H1 (cell line): ENCODE measurements around the gene TPPP2. TPM values are rescaled to one million over a fixed set of nuclear protein-coding genes. Genes with fewer than 3 reads are reported as not detected.

Source experiments
- CTCF ChIA-PET: fragments of 300-600 bp; sonication (Branson Sonifier 250); formaldehyde crosslinking; loops from one replicate; lab custom pipeline; 2021; ENCODE audit not compliant: partially characterized antibody; lab: Charles Lee
- POLR2A ChIA-PET: fragments of 300-600 bp; sonication (Branson Sonifier 250); formaldehyde crosslinking; loops from one replicate; lab custom pipeline; 2021; ENCODE audit warnings: inconsistent platforms; ENCODE audit not compliant: partially characterized antibody; lab: Charles Lee
- DNase-seq, 2 experiments: peaks; one replicate each; pipeline versions ENCODE4 v3.0.0 to v3.0.0-alpha.2; 2010 to 2022; ENCODE audit warnings: low spot score in 2 of 2, low read depth in 1 of 2, mixed read lengths in 1 of 2
- FAIRE-seq: peaks from 2 replicates; lab custom pipeline; 2011; peaks lifted over from hg19 to GRCh38; lab: Jason Lieb, UNC
- H2AFZ ChIP-seq: 2 replicates; pipeline ENCODE4 v1.8.1; 2012; ENCODE audit warnings: low read length, inconsistent platforms
- H2AK5ac ChIP-seq: 2 replicates; pipeline ENCODE4 v1.6.1; 2013; ENCODE audit warnings: low read depth, low read length
- H2BK120ac ChIP-seq: replicated peaks from 2 replicates; pipeline ENCODE3; 2013; ENCODE audit warnings: low read depth, low read length, inconsistent platforms
- H2BK12ac ChIP-seq: 2 replicates; pipeline ENCODE4 v1.6.1; 2013; ENCODE audit warnings: low read depth, low read length
- H2BK15ac ChIP-seq: 2 replicates; pipeline ENCODE4 v1.6.1; 2013; ENCODE audit warnings: low read length
- H2BK20ac ChIP-seq: 2 replicates; pipeline ENCODE4 v1.6.1; 2013; ENCODE audit warnings: low read length
- H2BK5ac ChIP-seq: 2 replicates; pipeline ENCODE4 v1.6.1; 2013; ENCODE audit warnings: low read depth, low read length
- H3K14ac ChIP-seq: 2 replicates; pipeline ENCODE4 v1.6.1; 2013; ENCODE audit warnings: inconsistent platforms; ENCODE audit not compliant: insufficient read length
- H3K18ac ChIP-seq: 2 replicates; pipeline ENCODE4 v1.6.1; 2013; ENCODE audit warnings: low read length; ENCODE audit errors: extremely low read depth
- H3K23ac ChIP-seq: 2 replicates; pipeline ENCODE4 v1.6.1; 2013; ENCODE audit warnings: inconsistent platforms; ENCODE audit not compliant: insufficient read length
- H3K23me2 ChIP-seq: 2 replicates; pipeline ENCODE4 v1.6.1; 2013; ENCODE audit warnings: low read depth, low read length
- H3K27ac ChIP-seq: 2 replicates; pipeline ENCODE4 v1.6.1; 2011; ENCODE audit warnings: low read depth, low read length, inconsistent platforms
- H3K27me3 ChIP-seq, 4 experiments: replicated peaks in 1 of 4; 1 replicate in 1 of 4; 2 replicates in 3 of 4; pipeline versions ENCODE4 v1.6.1 to v1.8.1; 2011 to 2013; ENCODE audit warnings: low read length in 3 of 4, mild to moderate bottlenecking in 3 of 4, inconsistent platforms in 2 of 4, mixed read lengths in 2 of 4, moderate library complexity in 1 of 4; ENCODE audit not compliant: control insufficient read depth in 3 of 4, insufficient read depth in 3 of 4; ENCODE audit errors: extremely low read depth in 1 of 4
- H3K36me3 ChIP-seq, 4 experiments: 2 replicates each; pipeline versions ENCODE4 v1.6.1 to v1.8.1; 2011 to 2013; ENCODE audit warnings: mild to moderate bottlenecking in 4 of 4, low read length in 3 of 4, moderate library complexity in 2 of 4, control low read depth in 1 of 4, inconsistent platforms in 1 of 4; ENCODE audit not compliant: insufficient read depth in 4 of 4, control insufficient read depth in 2 of 4
- H3K4ac ChIP-seq: replicated peaks from 2 replicates; pipeline ENCODE3; 2013; ENCODE audit warnings: low read length, low read depth, mixed read lengths, inconsistent platforms; ENCODE audit not compliant: insufficient read length
- H3K4me1 ChIP-seq, 4 experiments: replicated peaks in 1 of 4; 1 replicate in 1 of 4; 2 replicates in 3 of 4; pipeline versions ENCODE4 v1.6.1 to v1.8.1; 2011 to 2013; ENCODE audit warnings: low read length in 3 of 4, inconsistent platforms in 2 of 4, mixed read lengths in 1 of 4; ENCODE audit not compliant: insufficient read depth in 4 of 4, control insufficient read depth in 3 of 4
- H3K4me2 ChIP-seq, 2 experiments: 2 replicates each; pipeline versions ENCODE4 v1.6.1 to v1.8.1; 2011 to 2013; ENCODE audit warnings: low read depth in 2 of 2, low read length in 2 of 2, control low read depth in 1 of 2, inconsistent platforms in 1 of 2, mild to moderate bottlenecking in 1 of 2; ENCODE audit not compliant: insufficient read depth in 1 of 2
- H3K4me3 ChIP-seq, 4 experiments: fragments of 200-600, 300-600 bp in 1 of 4; sonication (generic), shearing (Covaris generic), sonication (Bioruptor Twin) in 1 of 4; 2 replicates each; pipeline versions ENCODE4 v1.5.1 to v1.8.1; 2011 to 2016; ENCODE audit warnings: low read length in 4 of 4, low read depth in 3 of 4, control low read depth in 2 of 4, inconsistent platforms in 2 of 4, mild to moderate bottlenecking in 2 of 4, mixed read lengths in 1 of 4, moderate library complexity in 1 of 4; ENCODE audit not compliant: insufficient read depth in 2 of 4; ENCODE audit errors: extremely low read depth in 1 of 4
- H3K56ac ChIP-seq: replicated peaks from 2 replicates; pipeline ENCODE3; 2013; ENCODE audit warnings: low read depth, mild to moderate bottlenecking, mixed read lengths, low read length, inconsistent platforms; ENCODE audit not compliant: insufficient read length
- H3K79me1 ChIP-seq: 2 replicates; pipeline ENCODE4 v1.6.1; 2013; ENCODE audit warnings: low read depth, low read length, control low read depth
- H3K79me2 ChIP-seq, 2 experiments: 2 replicates each; pipeline versions ENCODE4 v1.6.1 to v1.8.1; 2012 to 2013; ENCODE audit warnings: low read length in 2 of 2, mild to moderate bottlenecking in 2 of 2, inconsistent platforms in 1 of 2; ENCODE audit not compliant: insufficient read depth in 2 of 2, control insufficient read depth in 1 of 2
- H3K9ac ChIP-seq, 4 experiments: replicated peaks in 1 of 4; 1 replicate in 1 of 4; 2 replicates in 3 of 4; pipeline versions ENCODE4 v1.6.1 to v1.8.1; 2011 to 2013; ENCODE audit warnings: low read depth in 3 of 4, low read length in 3 of 4, control low read depth in 2 of 4, mild to moderate bottlenecking in 2 of 4, moderate library complexity in 2 of 4, inconsistent platforms in 1 of 4; ENCODE audit errors: extremely low read depth in 1 of 4
- H3K9me3 ChIP-seq, 2 experiments: 2 replicates each; pipeline versions ENCODE4 v1.6.1 to v1.8.1; 2012 to 2013; ENCODE audit warnings: mild to moderate bottlenecking in 2 of 2, moderate library complexity in 2 of 2, control low read depth in 1 of 2, inconsistent platforms in 1 of 2, low read depth in 1 of 2, low read length in 1 of 2, mixed read lengths in 1 of 2; ENCODE audit not compliant: insufficient read depth in 2 of 2
- H4K20me1 ChIP-seq, 2 experiments: replicated peaks in 1 of 2; 2 replicates each; pipeline versions ENCODE3 to v1.8.1; 2011 to 2013; ENCODE audit warnings: inconsistent platforms in 2 of 2, low read length in 2 of 2, mild to moderate bottlenecking in 1 of 2; ENCODE audit not compliant: insufficient read depth in 2 of 2, control insufficient read depth in 1 of 2
- H4K5ac ChIP-seq: 2 replicates; pipeline ENCODE4 v1.6.1; 2013; ENCODE audit warnings: low read length, low read depth, mixed read lengths, inconsistent platforms; ENCODE audit not compliant: insufficient read length
- H4K8ac ChIP-seq: 2 replicates; pipeline ENCODE4 v1.8.0; 2013; ENCODE audit warnings: mild to moderate bottlenecking, moderate library complexity, low read length, inconsistent platforms; ENCODE audit not compliant: insufficient read depth; ENCODE audit errors: extremely low read depth
- H4K91ac ChIP-seq: replicated peaks from 2 replicates; pipeline ENCODE3; 2013; ENCODE audit warnings: low read length, mixed read lengths, inconsistent platforms; ENCODE audit not compliant: insufficient read length
- ASH2L ChIP-seq: fragments of 200-600, 300-600 bp; sonication (generic); IDR thresholded peaks from one replicate; pipeline ENCODE4 v1.7.1; 2017; ENCODE audit warnings: low read length
- CTCF ChIP-seq, 3 experiments: IDR thresholded peaks; 1 replicate in 2 of 3; 2 replicates in 1 of 3; pipeline versions ENCODE4 v1.5.1 to v1.6.1; 2011; ENCODE audit warnings: low read length in 3 of 3, mild to moderate bottlenecking in 3 of 3, inconsistent platforms in 2 of 3, low read depth in 1 of 3, moderate library complexity in 1 of 3; ENCODE audit not compliant: insufficient read depth in 1 of 3; ENCODE audit errors: control extremely low read depth in 1 of 3
- RFX5 ChIP-seq: IDR thresholded peaks from 2 replicates; pipeline ENCODE4 v1.6.1; 2011; ENCODE audit warnings: low read depth, low read length, improper control_type of control experiment, borderline replicate concordance
- WGBS, 2 experiments: shearing (Covaris generic) in 1 of 2; methylation state at CpG; one replicate each; pipeline versions ENCODE4 v1.1.6 to v1.1.7; 2013 to 2015; ENCODE audit warnings: low lambda C conversion rate in 2 of 2, mixed read lengths in 2 of 2, inconsistent platforms in 1 of 2, low coverage in 1 of 2, missing lambda C conversion rate in 1 of 2; ENCODE audit not compliant: insufficient replicate concordance in 2 of 2, insufficient coverage in 1 of 2, insufficient read length in 1 of 2; ENCODE audit errors: extremely low coverage in 1 of 2, missing lambda C conversion rate in 1 of 2; 5-methylcytosine and 5-hydroxymethylcytosine counted together
- polyA plus RNA-seq, 7 experiments: library from polyadenylated mRNA; depleted of rRNA in 3 of 7; stranded (reverse) in 5 of 7; unstranded in 2 of 7; fragments of >200 nt in 5 of 7; fragments of 200-250 nt in 2 of 7; gene quantifications; 1 replicate in 5 of 7; 2 replicates in 1 of 7; 4 replicates in 1 of 7; pipeline versions ENCODE4 v1.2.1 to v1.2.3, GENCODE V29; 2011 to 2013; ENCODE audit warnings: missing spikeins in 2 of 7, mixed read lengths in 2 of 7
- total RNA-seq: library from RNA; stranded (reverse); fragmentation: NEBNext Ultra II Directional; extraction: Animal tissue kit (Norgen Biotek cat#: 25700); gene quantifications from 2 replicates; pipeline ENCODE4 v1.2.1, GENCODE V29; 2021
- TF ChIP-seq, protein P1 (sequence below): IDR thresholded peaks from 2 replicates; pipeline ENCODE4 v1.6.1; 2012; ENCODE audit warnings: inconsistent platforms

TPPP2 gene
- total and polyA plus RNA-seq, 2 of the 8 experiments (the other 6 are each of a cell fraction or from before 2014, with no cell fraction given): not detected

- no peaks in the 10 kb centered on the region for H3K27me3 ChIP-seq
- H3K4ac ChIP-seq: no peak within 1 kb of the TSS
- no peak within 1 kb of the TSS for H4K91ac ChIP-seq
- POLR2A ChIA-PET: interaction anchor here (0.6 to 1.8 kb wide), 10 partner anchors 10 to 202 kb away, joined by 3 to 5 read pairs (median 4); no protein-coding TSS in a partner anchor
- H3K36me3 ChIP-seq: peaks cover 19 to 31% (median 25%) of the 10 kb centered on the region in 4 experiments
- no peak within 1 kb of the TSS for H3K14ac ChIP-seq
- no peak within 1 kb of the TSS for H2BK120ac ChIP-seq
- H3K79me1 ChIP-seq: no peaks in the 10 kb centered on the region
- CTCF ChIA-PET: interaction anchor here (0.7 to 10.6 kb wide), 13 partner anchors 14 to 307 kb away, joined by 3 to 117 read pairs (median 4); no protein-coding TSS in a partner anchor
- H2BK15ac ChIP-seq: 0 out of 2 replicates have a peak within 1 kb of the TSS, but pooled peaks have one; percentile 76
- H3K79me2 ChIP-seq: no peaks in the 10 kb centered on the region
- DNase-seq: peak in 1 of 2 experiments; percentile 60
- H4K8ac ChIP-seq: no peak within 1 kb of the TSS
- FAIRE-seq: peak; percentile 70
- H2BK20ac ChIP-seq: no peak within 1 kb of the TSS
- no peak within 1 kb of the TSS; the same call in 1 of the 2 replicates for H2BK12ac ChIP-seq
- H3K23me2 ChIP-seq: no peaks in the 10 kb centered on the region; the same call in 1 of the 2 replicates
- peaks cover 0 to 2% of the 10 kb centered on the region in 2 experiments for H4K20me1 ChIP-seq
- H2AK5ac ChIP-seq: no peak within 1 kb of the TSS
- H3K4me3 ChIP-seq: peak within 1 kb of the TSS in 1 of 4 experiments; percentile 9; a peak in 1 of 8 replicates
- no peaks in the 10 kb centered on the region for H3K9me3 ChIP-seq
- 48% methylated on average over 6 of the region's 6 CpGs; no CpG with 5 or more reads in 1 of the 2 experiments for WGBS, 2 experiments
- H2BK5ac ChIP-seq: no peak within 1 kb of the TSS
- no peak within 1 kb of the TSS for H3K27ac ChIP-seq
- H3K18ac ChIP-seq: no peak within 1 kb of the TSS
- no peak within 1 kb of the TSS for H4K5ac ChIP-seq
- H3K9ac ChIP-seq: no peak within 1 kb of the TSS
- TF ChIP-seq ASH2L (peak; percentile 20), CTCF (IDR thresholded peaks at IDR 0.05; ENCODE audit: control extremely low read depth in 1 of 3, insufficient read depth in 1 of 3, low read depth in 1 of 3, low read length in 3 of 3) (no peak), RFX5 (no peak)
- TF ChIP-seq, protein P1, sequence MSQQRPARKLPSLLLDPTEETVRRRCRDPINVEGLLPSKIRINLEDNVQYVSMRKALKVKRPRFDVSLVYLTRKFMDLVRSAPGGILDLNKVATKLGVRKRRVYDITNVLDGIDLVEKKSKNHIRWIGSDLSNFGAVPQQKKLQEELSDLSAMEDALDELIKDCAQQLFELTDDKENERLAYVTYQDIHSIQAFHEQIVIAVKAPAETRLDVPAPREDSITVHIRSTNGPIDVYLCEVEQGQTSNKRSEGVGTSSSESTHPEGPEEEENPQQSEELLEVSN: no peak
- TF ChIP-seq, all 59 proteins: peak for 1
- peak within 1 kb of the TSS; percentile 32 to 55; a peak in 2 of 4 replicates for H3K4me2 ChIP-seq
- no peak within 1 kb of the TSS for H3K23ac ChIP-seq
- H3K56ac ChIP-seq: no peak within 1 kb of the TSS
- H3K4me1 ChIP-seq: peaks cover 2 to 6% (median 5%) of the 10 kb centered on the region in 4 experiments; a peak in 5 of 7 replicates
- H2AFZ ChIP-seq: peak within 1 kb of the TSS; percentile 54; the same call in 1 of the 2 replicates
Measured at GRCh38 chr14:20998674-20999366, 31.2 kb upstream of the TPPP2 start, which contains the start of gene SLC39A2. Gene SLC39A2 (plus strand): TSS chr14:20999293. CDS start chr14:20999447, 154 bp downstream.
